Activated T-helper 1 cell treated with anti-CD3 and anti-CD28 coated beads, Interleukin-2, amount 50 U/mL, for 16 hours (primary cell): ENCODE results near the gene SLC25A21.

ENCODE experiments used
- DNase-seq, 2 donors: peaks; one replicate each; pipeline ENCODE4 v3.0.0-alpha.2; 2020; ENCODE audit warnings: low read depth in 1 of 2, low spot score in 1 of 2

Gene SLC25A21

DNA sequence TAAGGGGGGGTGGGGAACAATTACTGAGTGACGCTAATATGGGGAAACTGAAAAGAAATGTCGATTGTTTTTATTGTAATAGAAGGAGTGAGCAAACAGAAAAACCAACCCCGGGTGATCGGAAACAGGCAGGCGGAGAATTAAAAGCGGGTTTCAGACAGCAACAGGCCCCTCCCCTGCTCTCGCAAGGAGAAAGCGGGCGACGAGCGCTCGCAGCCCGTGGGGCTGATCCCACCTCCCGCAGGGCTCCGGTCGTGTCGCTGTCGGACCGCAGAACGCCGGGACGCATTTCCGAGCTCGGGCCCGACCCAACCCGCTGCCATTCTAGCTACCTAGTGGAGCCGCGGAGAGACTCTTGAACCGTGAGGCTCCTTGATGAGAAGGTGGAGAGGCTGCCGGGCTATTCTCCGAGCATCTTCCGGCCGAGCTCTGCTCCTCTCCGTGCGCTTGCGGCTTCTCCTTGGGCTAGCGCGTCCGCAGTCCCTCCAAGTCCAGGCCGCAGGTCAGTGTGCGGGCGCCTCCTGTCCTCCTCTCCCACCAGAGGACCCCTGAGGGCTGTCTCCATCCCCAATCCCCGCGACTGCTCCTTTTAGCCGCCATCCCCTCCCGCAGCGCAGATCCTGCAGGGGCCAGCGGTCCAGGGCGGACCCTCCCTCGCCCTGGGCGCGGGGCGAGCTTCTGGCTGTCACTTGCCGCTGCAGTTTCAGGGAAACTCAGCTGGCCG lies 514.8 kb downstream of the SLC25A21 start:
- DNase-seq = no peak

DNA sequence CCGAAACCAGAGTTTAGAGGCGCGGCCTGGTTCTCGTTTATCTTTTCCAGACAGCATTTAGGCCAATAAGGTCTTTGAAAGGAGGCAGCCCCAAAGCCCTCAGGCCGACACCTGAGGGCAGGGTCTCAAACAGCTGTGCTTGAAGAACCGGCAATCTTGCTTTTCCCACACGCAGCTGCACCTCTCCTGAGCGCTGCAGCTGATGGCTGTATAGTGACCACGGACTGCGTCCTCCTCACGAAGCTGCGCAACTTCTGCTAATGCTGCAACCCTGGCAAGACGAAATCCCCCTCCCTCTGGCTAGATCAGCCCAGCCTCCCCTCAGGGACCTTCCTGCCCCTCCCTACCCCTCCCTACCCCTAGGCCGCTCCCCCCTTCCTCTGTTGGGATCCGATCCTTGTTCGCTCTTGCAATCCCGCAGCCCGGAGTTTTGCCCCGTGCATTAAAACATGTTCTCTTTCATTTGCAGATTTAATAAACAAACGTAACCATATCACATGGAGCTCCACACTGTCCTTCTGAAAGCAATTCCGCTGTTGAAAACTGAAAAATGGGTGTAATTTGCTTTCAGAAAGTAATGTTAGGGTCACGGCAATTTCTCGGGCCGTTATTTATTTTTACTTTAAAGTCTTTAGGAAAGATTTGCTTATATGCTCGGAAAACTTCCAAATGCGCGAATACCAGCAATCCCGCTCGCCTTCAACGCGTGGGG lies 515.6 kb downstream of the SLC25A21 start:
- DNase-seq = no peak

DNA sequence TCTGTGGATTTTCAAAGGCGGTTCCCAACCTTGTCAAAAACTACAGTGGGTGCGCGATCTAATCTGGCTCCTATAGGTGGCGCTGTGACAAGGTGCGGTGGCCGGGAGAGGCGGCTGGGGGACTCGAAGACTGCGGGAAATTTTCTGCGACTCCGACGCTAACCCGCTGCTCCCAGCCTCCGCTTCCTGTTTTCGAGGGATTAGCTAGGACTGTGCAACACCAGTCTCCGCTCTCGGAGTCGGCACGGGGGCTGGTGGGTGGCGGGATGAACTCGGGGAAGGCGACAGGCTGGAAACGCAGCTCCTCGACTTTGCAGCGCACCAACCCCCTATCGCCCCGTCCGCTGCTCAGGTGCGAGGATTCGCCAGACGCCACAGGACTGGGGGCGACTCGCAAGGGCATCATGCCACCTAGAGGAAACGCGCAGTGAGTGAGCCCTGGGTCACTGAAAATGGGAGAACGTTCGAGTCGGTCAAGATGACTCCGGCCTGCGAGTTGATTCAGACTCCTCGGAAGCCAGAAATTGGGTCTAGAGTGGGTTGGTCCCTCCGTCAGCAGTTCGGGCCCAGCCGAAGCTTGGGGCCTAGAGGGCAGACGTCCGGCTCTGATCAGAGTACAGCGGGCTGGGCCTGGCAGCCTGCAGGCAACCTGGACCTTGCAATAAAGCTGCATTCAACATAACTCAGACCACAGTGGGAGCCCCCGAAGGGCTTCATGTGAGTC lies 516.3 kb downstream of the SLC25A21 start:
- no peak for DNase-seq

DNA sequence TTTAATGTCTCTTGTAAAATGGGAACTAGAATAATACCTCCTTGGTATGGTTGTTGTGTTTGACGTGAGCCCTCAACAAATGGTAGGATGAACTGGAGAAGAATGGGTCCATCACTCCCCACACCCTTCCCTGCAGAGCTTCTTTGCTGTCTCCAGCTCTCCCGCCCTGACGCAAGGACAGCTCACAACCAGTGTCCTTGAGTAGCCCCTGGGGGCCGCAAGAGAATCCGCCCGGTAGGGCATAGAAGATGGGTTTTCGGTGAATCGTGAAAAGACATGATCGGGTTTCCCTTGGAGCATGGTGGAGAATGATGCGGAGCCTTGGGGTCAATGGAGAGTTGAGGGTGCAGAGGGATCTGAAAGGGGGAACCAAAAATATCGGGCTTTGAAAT lies 516.8 kb downstream of the SLC25A21 start:
- DNase-seq = no peak

DNA sequence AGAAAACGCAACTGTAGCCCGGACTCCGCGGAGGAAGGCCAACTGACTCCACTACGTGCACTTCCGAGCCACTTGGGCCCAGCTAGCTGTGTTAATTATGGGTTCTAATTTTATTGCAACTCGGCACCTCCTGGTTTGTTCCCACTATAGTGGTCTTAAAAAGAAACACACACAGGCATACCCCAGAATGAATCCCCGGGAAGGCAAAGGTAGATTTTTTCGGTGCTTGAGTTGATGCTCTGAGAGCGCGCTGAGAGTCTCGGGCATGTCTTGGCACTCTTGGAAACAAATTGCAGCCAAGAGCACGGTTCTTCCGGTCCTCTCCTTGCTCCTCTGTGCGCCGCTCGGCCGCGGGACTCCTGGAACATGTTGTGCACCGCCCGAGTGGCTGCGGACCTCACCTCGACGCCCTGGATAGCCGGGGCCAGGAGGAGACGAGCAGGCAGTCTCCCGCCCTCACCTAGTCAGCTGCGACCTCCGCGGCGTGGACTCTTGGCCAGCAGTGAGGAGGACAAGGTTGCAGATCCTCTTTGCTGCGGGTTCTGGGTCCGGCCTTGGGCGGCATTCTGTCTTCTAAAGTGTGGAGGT lies 517.5 kb downstream of the SLC25A21 start:
- DNase-seq = no peak

DNA sequence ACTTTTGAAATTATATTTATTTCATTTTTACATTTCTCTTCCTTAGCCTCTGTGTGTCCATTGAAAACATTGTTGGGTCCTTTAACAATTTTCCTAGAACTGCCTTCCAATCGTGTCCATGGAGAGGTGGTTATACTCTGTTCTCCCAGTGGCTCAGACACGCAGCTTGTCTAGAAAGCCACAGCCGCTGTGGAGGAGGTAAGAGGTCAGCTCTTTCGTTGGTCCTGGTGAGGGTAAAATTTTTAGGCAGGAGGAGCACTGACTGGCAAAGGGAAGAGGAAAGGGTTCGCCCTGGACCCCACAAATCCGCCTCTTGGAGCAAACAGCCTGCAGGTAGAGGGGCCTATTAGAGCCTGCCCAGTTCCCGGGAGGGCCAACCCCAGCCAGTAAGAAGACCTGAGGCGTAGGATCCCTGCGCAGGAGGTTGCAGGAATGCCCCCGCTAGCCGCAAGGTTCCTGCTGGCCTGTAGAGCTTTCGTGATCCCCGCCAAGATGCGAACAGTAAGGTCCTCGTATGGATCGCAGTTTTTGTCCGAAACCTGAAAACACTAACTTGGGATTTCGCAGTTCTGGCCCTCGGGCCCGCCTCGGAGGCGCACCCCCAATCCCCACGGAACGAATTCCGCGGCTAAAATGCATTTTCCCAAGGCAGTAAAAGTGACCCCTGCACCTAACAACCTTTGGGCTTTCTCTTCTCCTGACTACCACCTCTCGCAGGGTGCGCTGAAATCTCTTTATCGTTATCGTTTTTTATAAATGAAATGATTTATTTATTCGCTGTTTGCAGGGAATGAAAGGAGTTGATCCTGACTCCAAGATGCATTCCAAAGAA lies 518.2 kb downstream of the SLC25A21 start:
- DNase-seq = no peak

DNA sequence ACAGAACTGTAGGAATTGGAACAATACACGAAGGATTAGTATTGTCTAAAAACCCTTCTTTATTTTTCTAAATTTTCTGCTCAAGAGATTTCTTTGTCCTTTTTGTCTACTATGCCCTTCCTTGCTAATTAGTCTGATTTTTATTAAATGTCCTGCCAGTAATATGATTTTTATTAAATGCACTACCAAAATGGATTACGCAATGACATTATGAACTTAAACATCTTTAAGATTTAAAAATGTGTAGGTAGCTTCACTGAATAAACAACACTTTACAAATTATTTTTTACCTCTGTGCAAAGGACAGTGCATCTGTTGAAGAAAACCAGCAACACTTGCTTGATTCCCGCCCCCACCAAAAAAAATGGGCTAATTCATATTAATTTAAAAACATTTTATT lies 519.0 kb downstream of the SLC25A21 start:
- no peak for DNase-seq

DNA sequence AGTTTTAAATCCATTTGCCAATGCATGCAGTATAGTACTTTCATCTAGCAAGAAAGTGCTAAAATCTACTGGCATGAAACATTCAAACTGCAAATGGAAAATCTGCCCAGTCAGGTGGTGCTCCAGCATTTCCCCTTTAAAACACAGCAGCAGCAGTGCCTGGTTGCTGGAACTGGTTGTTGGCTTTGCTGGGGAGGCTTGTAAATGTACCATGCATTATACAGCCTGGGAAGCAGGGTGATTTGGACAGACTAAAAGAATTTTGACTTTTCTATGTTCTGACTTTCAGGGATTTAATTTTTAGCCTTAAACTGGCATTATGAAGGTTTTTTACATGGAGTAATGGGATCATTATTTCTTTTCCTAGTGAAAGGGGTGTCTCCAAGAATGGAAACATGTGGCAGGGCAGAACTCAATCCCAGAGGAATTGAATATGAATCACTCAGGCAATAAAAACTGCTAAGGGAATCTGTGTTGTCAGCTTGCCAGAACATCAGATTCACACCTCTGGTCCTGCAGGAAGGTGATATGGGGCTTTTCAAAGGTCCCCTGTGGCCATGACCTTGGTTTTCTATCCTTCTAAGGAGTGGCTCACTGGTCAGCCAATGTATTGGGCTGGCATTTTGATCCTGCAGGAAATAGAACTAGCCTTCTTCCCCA lies 519.7 kb downstream of the SLC25A21 start:
- no peak for DNase-seq

DNA sequence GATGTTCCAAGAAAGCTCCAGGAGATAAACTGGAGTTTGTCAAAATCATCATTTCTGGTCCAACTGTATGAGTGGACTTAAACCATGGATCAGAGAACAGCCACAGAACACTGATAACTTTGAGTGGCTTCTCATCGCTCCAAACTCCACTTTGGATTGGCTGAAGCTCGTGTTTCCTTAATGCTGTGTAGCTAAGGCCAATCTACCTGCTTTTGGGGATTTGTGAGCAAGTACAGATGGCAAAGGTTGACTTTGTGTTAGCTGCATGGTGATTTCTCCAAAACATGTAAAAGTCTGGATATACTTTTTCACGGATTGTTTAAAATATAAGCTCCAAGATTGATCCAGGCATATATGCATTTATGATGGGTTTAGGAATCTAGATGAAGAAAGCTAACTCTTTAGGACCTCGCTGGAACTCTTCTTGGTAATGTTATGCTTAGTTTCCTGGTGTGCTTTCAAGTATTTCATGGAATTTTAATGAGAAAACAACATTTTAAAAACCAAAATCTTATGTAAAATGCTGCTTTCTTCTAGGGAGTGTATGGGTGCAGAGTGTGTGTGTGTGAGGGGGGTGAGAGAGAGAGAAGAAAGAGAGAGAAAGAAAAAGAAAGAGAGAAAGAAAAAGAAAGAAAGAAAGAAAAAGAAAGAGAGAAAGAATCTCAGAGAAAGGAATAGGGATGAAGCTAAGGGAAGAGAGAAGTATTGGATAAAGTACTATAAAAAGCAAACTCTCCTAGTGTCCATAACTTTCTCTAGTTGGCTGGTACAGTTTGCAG lies 522.3 kb downstream of the SLC25A21 start:
- no peak for DNase-seq

DNA sequence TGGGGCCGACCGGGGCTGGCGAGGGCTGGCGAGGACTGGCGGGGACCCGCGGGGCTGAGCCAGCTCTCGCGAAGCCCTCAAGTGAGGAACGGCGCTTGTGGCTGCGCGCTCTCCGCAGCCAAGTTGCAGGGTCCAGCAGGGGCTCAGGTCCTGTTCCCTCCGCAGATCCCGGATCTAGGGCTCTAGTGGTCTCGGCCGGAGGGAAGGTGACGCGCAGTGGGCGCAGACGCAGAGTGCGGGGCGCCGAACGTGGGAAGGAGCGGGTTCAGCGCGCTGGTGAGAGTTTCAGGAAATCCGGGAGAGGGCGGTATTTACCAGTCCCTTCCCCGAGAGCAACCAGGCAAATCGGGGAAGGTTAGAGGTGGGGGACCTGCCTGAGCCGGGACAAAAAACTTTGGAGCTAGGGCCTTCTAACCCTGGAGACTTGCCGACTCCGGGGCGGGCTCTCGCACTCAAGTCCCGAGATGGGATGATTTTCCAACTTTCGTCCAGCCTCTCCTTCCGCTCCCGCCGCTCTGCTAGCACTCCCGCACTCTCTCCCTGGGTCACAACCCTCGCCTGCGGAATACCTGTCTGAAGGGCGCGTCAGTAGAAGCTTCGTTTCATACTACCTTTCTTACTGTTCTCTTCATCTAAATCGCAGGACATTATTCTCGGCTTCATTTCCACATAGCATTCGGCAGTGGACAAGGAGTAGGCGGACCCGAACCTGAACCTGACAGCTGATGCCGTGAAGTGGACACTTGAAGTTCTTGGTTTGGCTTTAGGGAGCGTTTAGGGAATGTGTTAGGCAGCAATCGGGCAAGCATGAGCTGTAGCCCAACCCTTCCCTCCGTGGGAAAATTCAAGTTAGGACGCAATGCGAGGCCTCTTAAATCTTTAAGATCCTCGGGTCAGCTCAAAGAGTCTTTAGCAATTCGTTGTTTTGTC lies 524.3 kb downstream of the SLC25A21 start:
- no peak for DNase-seq

DNA sequence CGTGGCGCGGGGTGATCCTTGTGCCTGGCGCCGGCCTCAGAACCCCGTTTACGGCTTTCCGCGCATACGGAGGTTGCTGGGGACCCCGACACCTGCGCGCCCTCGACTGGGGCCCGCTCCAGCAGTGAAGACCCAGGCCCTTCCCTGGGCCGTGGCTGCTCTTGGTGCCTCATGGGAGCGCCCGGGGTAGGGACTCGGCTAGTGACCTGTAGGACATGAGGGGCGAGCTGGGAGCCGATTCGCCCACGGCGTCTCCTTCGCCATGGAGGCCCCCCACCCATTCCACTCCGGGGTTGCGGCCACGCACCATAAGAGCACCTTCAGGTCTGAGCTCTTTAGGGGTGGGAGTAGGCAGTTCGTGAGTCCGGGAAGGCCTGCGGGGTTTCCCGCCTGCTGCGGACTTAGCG lies 525.0 kb downstream of the SLC25A21 start:
- no peak for DNase-seq

DNA sequence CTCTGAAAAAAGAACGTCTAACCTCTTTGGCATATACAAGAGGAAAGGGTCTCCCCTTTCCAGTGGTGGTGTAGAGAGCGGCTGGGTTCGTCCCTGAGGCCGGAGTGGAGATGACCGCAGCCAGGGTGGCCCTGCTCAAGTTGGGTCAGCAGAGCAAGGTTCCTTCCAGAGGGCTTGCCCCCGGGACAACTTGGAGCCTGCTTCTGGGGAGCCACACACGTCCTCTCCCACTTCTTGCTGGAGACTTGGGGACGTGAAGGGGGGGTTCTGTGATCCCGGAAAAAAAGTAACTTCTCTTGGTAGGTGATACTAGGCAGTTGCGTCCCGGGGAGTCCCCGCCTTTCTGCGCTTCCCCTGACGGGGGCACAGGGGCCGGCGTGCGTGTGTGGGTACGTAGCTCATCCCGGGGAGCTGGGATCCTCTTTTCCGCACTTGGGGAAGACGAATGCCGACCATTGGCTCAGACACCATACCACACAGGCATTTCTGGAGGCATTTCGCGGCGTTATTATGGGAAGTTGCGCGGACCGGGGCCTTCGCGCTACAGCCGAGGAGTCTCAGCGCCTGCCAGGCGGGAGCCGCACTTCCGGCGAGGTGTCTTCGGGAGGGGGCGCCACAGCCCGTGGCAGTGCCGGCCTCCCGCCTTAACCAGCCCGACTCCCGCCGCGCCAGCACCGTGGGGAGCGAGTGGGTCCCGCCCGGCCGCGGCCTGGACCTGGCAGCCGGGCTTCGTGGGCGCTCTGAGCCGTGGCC lies 525.6 kb downstream of the SLC25A21 start:
- DNase-seq = no peak

DNA sequence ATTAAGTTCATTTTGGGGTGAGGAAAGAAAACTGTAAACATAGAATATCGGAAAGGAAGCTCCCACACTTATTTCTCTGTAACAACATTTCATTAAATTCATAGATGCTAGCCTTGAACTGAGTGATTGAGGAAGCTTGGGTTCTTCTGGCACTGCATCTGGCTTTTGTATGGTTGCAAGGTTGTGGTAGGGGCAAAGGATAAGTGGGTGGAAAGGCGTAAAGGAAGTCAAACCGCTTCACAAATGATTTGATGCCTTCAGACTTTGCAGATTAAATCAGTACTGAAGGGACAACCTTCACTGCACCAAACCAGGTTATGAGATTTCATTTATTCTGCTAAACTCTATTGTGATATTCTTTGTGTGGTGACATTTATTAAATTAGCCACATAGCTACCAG lies 538.8 kb downstream of the SLC25A21 start:
- DNase-seq = no peak
